WTC11 (cell line): ENCODE data around the gene RUFY2. TPM values are rescaled to one million over a fixed set of nuclear protein-coding genes. Genes with fewer than 3 reads are reported as not detected.
A peak's percentile ranks its signal among the peaks of the same experiment; 100 is the strongest.

ENCODE experiments used
- ATAC-seq: fragments of 200-7000 bp; cut with Tn5 transposase; 2 replicates; pipeline ENCODE4 v1.10.0; 2021; ENCODE audit warnings: mild to moderate bottlenecking, moderate library complexity
- CTCF ChIA-PET: fragments of 300-600 bp; sonication (Branson Sonifier 250); formaldehyde crosslinking; loops from one replicate; lab custom pipeline; 2021; ENCODE audit warnings: antibody characterized with exemption; lab: Charles Lee
- POLR2A ChIA-PET: fragments of 350-600 bp; sonication (Branson Sonifier 250); formaldehyde crosslinking; loops from one replicate; lab custom pipeline; 2021; ENCODE audit warnings: antibody characterized with exemption; lab: Charles Lee
- DNase-seq: peaks from one replicate; pipeline ENCODE4 v3.0.0; 2021; ENCODE audit warnings: low spot score
- H3K27ac Mint-ChIP-seq: 2 replicates; pipeline ENCODE4 v1.8.0; 2021; ENCODE audit warnings: mixed read lengths
- H3K27me3 Mint-ChIP-seq: 2 replicates; pipeline ENCODE4 v1.8.0; 2021; ENCODE audit warnings: low read depth, mild to moderate bottlenecking, moderate library complexity, mixed read lengths
- H3K36me3 Mint-ChIP-seq: 2 replicates; pipeline ENCODE4 v1.8.0; 2021; ENCODE audit warnings: mixed read lengths
- H3K4me1 Mint-ChIP-seq: 2 replicates; pipeline ENCODE4 v1.8.0; 2022; ENCODE audit warnings: mixed read lengths
- H3K4me3 Mint-ChIP-seq: 2 replicates; pipeline ENCODE4 v1.8.0; 2021; ENCODE audit warnings: mild to moderate bottlenecking, moderate library complexity, mixed read lengths
- H3K9me3 Mint-ChIP-seq: 2 replicates; pipeline ENCODE4 v1.8.0; 2021; ENCODE audit warnings: mixed read lengths
- ARID4B ChIP-seq: sonication (generic); formaldehyde crosslinking; IDR thresholded peaks from 2 replicates; pipeline ENCODE4 v1.8.0; 2023; ENCODE audit warnings: missing genetic modification reagents, mild to moderate bottlenecking, borderline replicate concordance
- CDX4 ChIP-seq: fragments of 250-450 bp; sonication (Bioruptor Pico); IDR thresholded peaks from 2 replicates; pipeline ENCODE4 v1.9.0; 2021; ENCODE audit warnings: moderate library complexity, mild to moderate bottlenecking, inconsistent platforms, borderline replicate concordance
- CTCF ChIP-seq: fragments of 200-600 bp; IDR thresholded peaks from 2 replicates; pipeline ENCODE4 v1.8.0; 2022; ENCODE audit warnings: antibody characterized with exemption
- FOXJ3 ChIP-seq: sonication (generic); formaldehyde crosslinking; IDR thresholded peaks from 2 replicates; pipeline ENCODE4 v1.9.0; 2021; ENCODE audit warnings: missing genetic modification reagents, mild to moderate bottlenecking, borderline replicate concordance
- GTF2I ChIP-seq: fragments of 250-450 bp; sonication (Bioruptor Pico); conservative IDR thresholded peaks from 2 replicates; pipeline ENCODE4 v1.4.0; 2021; ENCODE audit warnings: mild to moderate bottlenecking
- NFATC4 ChIP-seq: fragments of 250-450 bp; sonication (Bioruptor Pico); IDR thresholded peaks from 2 replicates; pipeline ENCODE4 v1.9.0; 2021; ENCODE audit warnings: mild to moderate bottlenecking
- OVOL2 ChIP-seq: fragments of 250-450 bp; sonication (Bioruptor Pico); IDR thresholded peaks from 2 replicates; pipeline ENCODE4 v1.9.0; 2021; ENCODE audit warnings: mild to moderate bottlenecking, borderline replicate concordance
- RELA ChIP-seq: sonication (generic); formaldehyde crosslinking; IDR thresholded peaks from 2 replicates; pipeline ENCODE4 v1.8.1; 2022; ENCODE audit warnings: missing genetic modification reagents, mild to moderate bottlenecking, borderline replicate concordance
- RORB ChIP-seq: fragments of 250-450 bp; sonication (Bioruptor Pico); IDR thresholded peaks from 2 replicates; pipeline ENCODE4 v1.9.0; 2021; ENCODE audit warnings: mild to moderate bottlenecking
- ZBTB43 ChIP-seq: sonication (generic); formaldehyde crosslinking; IDR thresholded peaks from 2 replicates; pipeline ENCODE4 v1.8.1; 2023; ENCODE audit warnings: mild to moderate bottlenecking, missing genetic modification reagents
- ZMAT4 ChIP-seq: fragments of 250-450 bp; sonication (Bioruptor Pico); IDR thresholded peaks from 2 replicates; pipeline ENCODE4 v1.9.0; 2021; ENCODE audit warnings: mild to moderate bottlenecking
- ZNF121 ChIP-seq: sonication (generic); formaldehyde crosslinking; IDR thresholded peaks from 2 replicates; pipeline ENCODE4 v1.8.0; 2023; ENCODE audit warnings: missing genetic modification reagents
- ZNF232 ChIP-seq: sonication (generic); formaldehyde crosslinking; IDR thresholded peaks from 2 replicates; pipeline ENCODE4 v1.8.0; 2022; ENCODE audit warnings: mild to moderate bottlenecking, missing genetic modification reagents
- ZNF425 ChIP-seq: fragments of 250-450 bp; sonication (Bioruptor Pico); conservative IDR thresholded peaks from 2 replicates; pipeline ENCODE4 v1.9.0; 2021; ENCODE audit warnings: mild to moderate bottlenecking
- ZNF512 ChIP-seq: sonication (generic); formaldehyde crosslinking; IDR thresholded peaks from 2 replicates; pipeline ENCODE4 v1.8.1; 2022; ENCODE audit warnings: missing genetic modification reagents, borderline replicate concordance
- ZNF532 ChIP-seq: fragments of 250-450 bp; sonication (Bioruptor Pico); IDR thresholded peaks from 2 replicates; pipeline ENCODE4 v1.9.0; 2021; ENCODE audit warnings: mild to moderate bottlenecking, borderline replicate concordance
- total RNA-seq: library from RNA; stranded (reverse); gene quantifications from 3 replicates; pipeline ENCODE4 v1.2.3, GENCODE V29; 2021

Gene RUFY2
- total RNA-seq, 1 experiment from 2014 or later: 10.3 TPM

GRCh38 chr10:68440898-68441297 lies 33.8 kb upstream of the RUFY2 start:
- no peak for TF ChIP-seq ZNF425 (CRISPR knock-in tag)
- peak; percentile 4; the same call in 1 of the 2 replicates for TF ChIP-seq GTF2I (CRISPR knock-in tag)
- TF ChIP-seq ZNF232: no peak
- TF ChIP-seq RORB (CRISPR knock-in tag): no peak
- TF ChIP-seq ARID4B (CRISPR knock-in tag): no peak
- TF ChIP-seq ZNF121 (CRISPR knock-in tag): peak; percentile 19; the same call in 1 of the 2 replicates
- no peak for TF ChIP-seq ZBTB43 (CRISPR knock-in tag)
- ChIA-PET CTCF (no interaction called here), POLR2A (no interaction called here)
- H3K36me3 Mint-ChIP-seq: peaks cover 43% of the 10 kb centered on the region
- no peak overlapping the region for H3K27ac Mint-ChIP-seq
- H3K4me1 Mint-ChIP-seq: no peaks in the 10 kb centered on the region
- H3K27me3 Mint-ChIP-seq: no peaks in the 10 kb centered on the region
- H3K4me3 Mint-ChIP-seq: no peak overlapping the region
- no peaks in the 10 kb centered on the region for H3K9me3 Mint-ChIP-seq
- no peak for ATAC-seq
- no peak for DNase-seq

- CTCF ChIA-PET: no interaction called here
- ATAC-seq (no peak), DNase-seq (no peak)
- Mint-ChIP-seq H3K4me1 (no peaks in the 10 kb centered on the region), H3K9me3 (no peaks in the 10 kb centered on the region), H3K36me3 (peaks cover 53% of the 10 kb centered on the region), H3K27ac (no peak overlapping the region), H3K27me3 (no peaks in the 10 kb centered on the region), H3K4me3 (no peak overlapping the region)
- POLR2A ChIA-PET: no interaction called here
- no peak for TF ChIP-seq NFATC4 (CRISPR knock-in tag)
- TF ChIP-seq CTCF: no peak
- no peak for TF ChIP-seq FOXJ3
- no peak for TF ChIP-seq OVOL2 (CRISPR knock-in tag)
- no peak for TF ChIP-seq ZNF512 (CRISPR knock-in tag)
- no peak for TF ChIP-seq RELA (CRISPR knock-in tag)
- no peak for TF ChIP-seq ZNF532 (CRISPR knock-in tag)
- no peak for TF ChIP-seq CDX4 (CRISPR knock-in tag)
- TF ChIP-seq ZMAT4 (CRISPR knock-in tag): no peak
Measured at GRCh38 chr10:68435803-68436202, 28.7 kb upstream of the RUFY2 start.
